GM10248 (cell line): Measurements from ENCODE around the gene STAU1.
A peak's percentile ranks its signal among the peaks of the same experiment; 100 is the strongest.

Source experiments
- CTCF ChIA-PET: fragments of 300-600 bp; sonication (Branson Sonifier 250); formaldehyde crosslinking; extraction: SDS; loops from one replicate; lab custom pipeline; 2021; ENCODE audit warnings: antibody characterized with exemption; lab: Yijun Ruan, JAX
- POLR2A ChIA-PET: fragments of 350-650 bp; sonication (Branson Sonifier 250); formaldehyde crosslinking; extraction: SDS; loops from one replicate; lab custom pipeline; 2020; ENCODE audit warnings: antibody characterized with exemption; lab: Yijun Ruan, JAX
- DNase-seq: peaks from one replicate; pipeline ENCODE4 v3.0.0; 2012; ENCODE audit errors: extremely low spot score
- CTCF ChIP-seq: IDR thresholded peaks from 2 replicates; pipeline ENCODE4 v1.5.1; 2012; ENCODE audit warnings: mild to moderate bottlenecking, low read depth; ENCODE audit errors: extremely low read depth, missing control alignments, control extremely low read depth

STAU1 gene

DNA sequence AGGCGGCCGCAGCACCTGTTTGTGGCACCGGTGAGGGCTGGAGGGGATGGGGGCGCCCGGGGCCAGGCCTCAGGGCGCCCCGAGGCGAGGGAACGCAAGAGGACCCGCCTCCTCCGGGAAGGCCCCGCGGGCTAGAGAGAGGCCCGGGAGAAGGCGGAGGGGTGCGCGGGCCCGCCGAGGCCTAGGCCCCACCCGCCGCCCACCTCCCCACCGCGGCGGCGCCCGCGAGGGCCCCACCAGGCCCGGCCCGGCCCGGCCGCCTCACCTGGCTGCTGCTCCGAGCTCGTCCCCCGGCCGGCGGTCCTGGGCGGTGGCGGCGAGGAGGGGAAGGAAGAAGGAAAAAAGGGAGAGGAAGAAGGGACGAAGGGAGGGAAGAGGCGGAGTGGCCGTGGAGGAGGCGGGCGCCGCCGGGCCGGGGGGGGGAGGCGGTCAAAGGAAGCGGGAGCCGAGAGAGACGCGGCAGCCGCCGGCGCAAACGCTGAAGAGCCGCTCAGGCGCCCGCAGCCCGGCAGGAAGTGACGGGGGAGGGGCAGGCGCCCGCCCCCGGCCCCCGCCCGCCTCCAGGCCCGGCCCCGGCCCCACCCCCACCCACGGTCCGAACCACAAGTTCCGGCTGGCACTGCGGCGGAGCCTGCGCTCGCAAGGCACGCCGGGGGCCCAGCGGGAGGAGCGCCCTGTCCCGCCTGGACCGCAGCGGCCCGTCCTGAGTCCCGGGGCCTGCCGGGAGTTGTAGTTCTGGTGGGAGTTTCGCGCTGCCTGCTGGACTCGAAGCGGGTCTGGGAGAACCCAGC, at the start of gene STAU1:
STAU1 (minus strand) TSS at position 484 of the 791 bp plus-strand sequence. CDS start 22,133 bp downstream, outside the sequence.
- ChIA-PET CTCF (interaction anchor here (0.9 to 3.1 kb wide), 4 partner anchors 10 to 55 kb away, joined by 3 to 19 read pairs (median 4); no protein-coding TSS in a partner anchor), POLR2A (no interaction called here)

GRCh38 chr20:49237531-49237930, 49.4 kb upstream of the STAU1 start:
- ChIA-PET CTCF (interaction anchor here (0.9 to 2.8 kb wide), 6 partner anchors 9 to 96 kb away, joined by 3 to 29 read pairs (median 4); partner anchors contain the start of gene DDX27), POLR2A (interaction anchor here (0.8 to 1.0 kb wide), 2 partner anchors 25 to 32 kb away, joined by 4 read pairs; no protein-coding TSS in a partner anchor)
- TF ChIP-seq CTCF = no peak
- DNase-seq = no peak

More for the DNA sequence above, at the start of gene STAU1:
- peak; percentile 98 for DNase-seq
- no peak for TF ChIP-seq CTCF

DNA sequence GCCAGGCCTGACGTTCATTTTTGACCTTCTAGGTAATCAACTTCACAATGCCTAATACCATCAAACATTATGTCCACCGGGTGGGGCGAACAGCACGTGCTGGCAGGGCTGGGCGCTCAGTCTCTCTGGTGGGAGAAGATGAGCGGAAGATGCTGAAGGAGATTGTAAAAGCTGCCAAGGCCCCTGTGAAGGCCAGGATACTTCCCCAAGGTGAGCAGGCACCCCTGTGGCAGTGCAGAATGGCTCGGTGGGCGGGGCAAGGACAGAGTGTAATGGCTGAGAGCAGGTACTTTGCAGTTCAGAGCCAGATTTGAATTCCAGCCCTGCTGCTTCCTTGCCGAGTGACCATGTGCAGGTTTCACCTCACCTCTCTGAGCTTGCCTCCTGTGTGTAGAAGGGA, 48.2 kb upstream of the STAU1 start:
- TF ChIP-seq CTCF = no peak
- ChIA-PET POLR2A (interaction anchor here (0.7 kb wide), 1 partner anchor 435 kb away, joined by 3 read pairs; no protein-coding TSS in a partner anchor), CTCF (interaction anchor here (1.3 to 2.8 kb wide), 2 partner anchors 11 to 14 kb away, joined by 5 to 29 read pairs; no protein-coding TSS in a partner anchor)
- DNase-seq = no peak

DNA sequence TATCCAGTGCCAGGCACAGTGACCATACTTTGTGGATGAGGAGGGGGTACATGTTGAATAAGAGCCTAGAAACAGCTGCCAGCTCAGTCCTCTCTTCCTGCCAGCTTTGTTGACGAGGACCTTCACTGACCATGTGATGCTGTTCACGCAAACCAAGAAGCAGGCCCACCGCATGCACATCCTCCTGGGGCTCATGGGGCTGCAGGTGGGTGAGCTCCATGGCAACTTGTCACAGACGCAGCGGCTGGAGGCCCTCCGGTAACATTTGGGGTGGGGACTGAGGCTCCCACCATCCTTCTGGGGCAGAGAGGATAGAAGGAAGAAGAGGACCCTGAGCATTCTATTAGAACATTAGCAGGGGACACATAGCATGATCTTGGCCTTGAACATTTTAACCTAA, 46.7 kb upstream of the STAU1 start:
- ChIA-PET POLR2A (no interaction called here), CTCF (interaction anchor here (2.2 kb wide), 1 partner anchor 12 kb away, joined by 5 read pairs; no protein-coding TSS in a partner anchor)
- DNase-seq = no peak
- no peak for TF ChIP-seq CTCF

DNA sequence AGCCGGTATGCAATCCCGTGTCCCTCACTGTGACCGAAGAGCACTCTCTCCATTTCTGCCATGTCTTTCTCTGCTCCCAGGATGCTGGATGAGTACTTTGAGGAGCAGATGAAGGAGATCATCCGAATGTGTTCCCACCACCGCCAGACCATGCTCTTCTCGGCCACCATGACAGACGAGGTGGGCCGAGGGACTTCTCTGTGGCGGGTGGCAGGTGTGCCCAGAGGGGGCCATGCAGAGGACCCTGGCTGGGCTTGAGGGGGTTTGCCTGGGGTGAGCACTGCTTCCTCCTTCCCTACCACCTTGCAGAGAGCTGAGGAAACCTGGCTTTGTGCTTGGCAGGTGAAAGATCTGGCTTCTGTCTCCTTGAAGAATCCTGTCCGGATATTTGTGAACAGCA, 45.1 kb upstream of the STAU1 start:
- TF ChIP-seq CTCF = no peak
- ChIA-PET POLR2A (interaction anchor here (0.6 to 0.7 kb wide), 2 partner anchors 14 to 1390 kb away, joined by 3 to 8 read pairs; partner anchors contain the start of gene DDX27), CTCF (interaction anchor here (0.6 to 2.2 kb wide), 5 partner anchors 10 to 20 kb away, joined by 3 to 5 read pairs (median 4); no protein-coding TSS in a partner anchor)
- no peak for DNase-seq

DNA sequence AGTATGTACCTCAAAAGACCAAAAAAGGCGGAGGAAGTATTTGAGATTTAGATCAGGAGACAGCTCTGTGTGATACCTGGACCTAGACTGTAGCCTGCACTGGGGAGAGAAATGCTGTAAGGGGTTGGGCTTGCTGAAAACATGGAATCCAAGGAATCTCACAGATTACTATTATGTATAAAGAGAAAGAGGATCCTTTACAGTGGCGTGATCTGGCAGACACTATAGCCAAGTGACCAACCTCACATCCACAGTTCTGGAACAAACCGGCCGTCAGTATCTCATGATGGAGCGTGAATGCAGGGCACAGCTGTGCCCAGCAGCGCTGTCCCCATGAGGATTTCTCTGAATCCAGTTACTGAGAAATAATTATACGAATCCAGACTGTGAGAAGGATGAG, 43.3 kb upstream of the STAU1 start:
- POLR2A ChIA-PET = no interaction called here
- CTCF ChIA-PET = interaction anchor here (0.7 to 1.3 kb wide), 3 partner anchors 11 to 15 kb away, joined by 3 to 4 read pairs (median 3); no protein-coding TSS in a partner anchor
- no peak for TF ChIP-seq CTCF
- no peak for DNase-seq
